Left lung (tissue), 14 donors: ENCODE data around the gene UCMA. TPM values are rescaled to one million over a fixed set of nuclear protein-coding genes. Genes with fewer than 3 reads are reported as not detected.
A peak's percentile ranks its signal among the peaks of the same experiment; 100 is the strongest.
"Not testable (repeated sequence)": the region's sequence is repeated elsewhere in the genome, so short reads cannot be mapped to it uniquely, and the experiment has no call there.

Experiments used
- ATAC-seq: fragments of 200-7000 bp; cut with Tn5 transposase; one replicate; pipeline ENCODE4 v1.9.1; 2020; ENCODE audit warnings: moderate library complexity
- DNase-seq, 4 donors: peaks; one replicate each; pipeline ENCODE4 v3.0.0-alpha.2; 2013 to 2020
- H3K27ac ChIP-seq, 2 donors: fragments of 200-600 bp; sonication (generic) in 1 of 2; one replicate each; pipeline versions ENCODE4 v1.5.0 to v1.8.0; 2020 to 2021
- H3K27me3 ChIP-seq, 2 donors: fragments of 200-600 bp; sonication (generic) in 1 of 2; one replicate each; pipeline versions ENCODE4 v1.5.0 to v1.8.0; 2020 to 2021
- H3K36me3 ChIP-seq, 2 donors: fragments of 200-600 bp; sonication (generic) in 1 of 2; one replicate each; pipeline versions ENCODE4 v1.5.0 to v1.8.0; 2020 to 2021
- H3K4me1 ChIP-seq, 2 donors: fragments of 200-600 bp; one replicate each; pipeline ENCODE4 v1.8.0; 2021
- H3K4me3 ChIP-seq, 2 donors: fragments of 200-600 bp; sonication (generic) in 1 of 2; one replicate each; pipeline versions ENCODE4 v1.5.0 to v1.8.0; 2020 to 2021; ENCODE audit warnings: mild to moderate bottlenecking in 1 of 2
- H3K9me3 ChIP-seq, 2 donors: fragments of 200-600 bp; sonication (generic) in 1 of 2; one replicate each; pipeline versions ENCODE4 v1.5.0 to v1.8.0; 2020 to 2021
- intact Hi-C, 2 donors: fragments of 100-400 bp; cut with DNase I; formaldehyde crosslinking; loops; one replicate each; pipeline versions ENCODE4 v1.11.2 to v1.14.2; 2022
- long read RNA-seq, 12 donors: library from polyadenylated mRNA in 2 of 12; unstranded in 2 of 12; transcript quantifications; one replicate each; pipeline ENCODE4 v2.0.0 and lab custom pipeline, GENCODE V29; 2019 to 2026
- polyA plus RNA-seq, 6 donors: library from polyadenylated mRNA; unstranded; fragments of 120-200 nt; gene quantifications; one replicate each; pipeline ENCODE4 v1.2.1, GENCODE V29; 2013; ENCODE audit not compliant: insufficient read length in 6 of 6
- total RNA-seq, 2 donors: library from RNA; stranded (reverse); fragmentation: NEBNext Ultra II Directional; extraction: Animal tissue kit (Norgen Biotek cat#: 25700); gene quantifications; one replicate each; pipeline ENCODE4 v1.2.1, GENCODE V29; 2021
- TF ChIP-seq, protein P1 (sequence below), 2 donors: fragments of 200-600 bp; sonication (generic) in 1 of 2; IDR thresholded peaks; one replicate each; pipeline versions ENCODE4 v1.5.0 to v1.8.0; 2021; ENCODE audit warnings: antibody characterized with exemption in 2 of 2
- donor health status: DM: no; HTN: yes; CAD: no.
- donor health status: DM: no; HTN: no; CAD: no.

Gene UCMA, protein sequence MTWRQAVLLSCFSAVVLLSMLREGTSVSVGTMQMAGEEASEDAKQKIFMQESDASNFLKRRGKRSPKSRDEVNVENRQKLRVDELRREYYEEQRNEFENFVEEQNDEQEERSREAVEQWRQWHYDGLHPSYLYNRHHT
- total RNA-seq (not detected), polyA plus RNA-seq (under 1 TPM in 5 of 6 donors, not detected in 1; 0.25 to 0.57 (median 0.34) TPM)
- long read RNA-seq, donor 1 = 0 reads
- long read RNA-seq, donor 2 = 0 reads
- long read RNA-seq, donor 3 = 0 reads
- long read RNA-seq, donor 4 = 0 reads
- long read RNA-seq, donor 5 = 0 reads
- long read RNA-seq, donor 6 = 0 reads
- long read RNA-seq, donor 7 = 0 reads
- long read RNA-seq, donor 8 = 0 reads
- long read RNA-seq, donor 9 = 0 reads
- long read RNA-seq, donor 10 = 0 reads
- long read RNA-seq, donor 11 = 0 reads
- long read RNA-seq, donor 12 = 0 reads

DNA sequence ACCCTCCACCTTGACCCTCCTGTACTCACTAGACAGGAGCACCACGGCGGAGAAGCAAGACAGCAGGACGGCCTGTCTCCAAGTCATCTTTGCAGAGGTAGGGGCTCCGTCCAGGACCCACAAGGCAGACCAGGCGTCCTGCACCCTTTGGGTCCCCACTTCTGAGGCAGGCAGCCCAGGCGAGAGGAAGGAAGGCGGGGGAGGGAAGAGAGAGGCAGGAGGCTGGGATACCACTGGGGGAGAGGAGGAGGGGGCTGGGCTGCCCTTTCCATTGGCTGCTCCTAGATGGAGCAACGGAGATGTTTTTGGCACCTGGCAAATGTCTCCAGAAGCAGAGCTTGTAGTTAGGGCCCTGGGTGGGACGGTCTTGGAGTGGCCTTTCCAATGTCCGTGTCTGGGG lies at the start of gene UCMA:
TSS of gene UCMA (minus strand) at position 203 of the 400 bp plus-strand sequence. CDS start at position 87, 116 bp downstream.
- TF ChIP-seq, protein P1, sequence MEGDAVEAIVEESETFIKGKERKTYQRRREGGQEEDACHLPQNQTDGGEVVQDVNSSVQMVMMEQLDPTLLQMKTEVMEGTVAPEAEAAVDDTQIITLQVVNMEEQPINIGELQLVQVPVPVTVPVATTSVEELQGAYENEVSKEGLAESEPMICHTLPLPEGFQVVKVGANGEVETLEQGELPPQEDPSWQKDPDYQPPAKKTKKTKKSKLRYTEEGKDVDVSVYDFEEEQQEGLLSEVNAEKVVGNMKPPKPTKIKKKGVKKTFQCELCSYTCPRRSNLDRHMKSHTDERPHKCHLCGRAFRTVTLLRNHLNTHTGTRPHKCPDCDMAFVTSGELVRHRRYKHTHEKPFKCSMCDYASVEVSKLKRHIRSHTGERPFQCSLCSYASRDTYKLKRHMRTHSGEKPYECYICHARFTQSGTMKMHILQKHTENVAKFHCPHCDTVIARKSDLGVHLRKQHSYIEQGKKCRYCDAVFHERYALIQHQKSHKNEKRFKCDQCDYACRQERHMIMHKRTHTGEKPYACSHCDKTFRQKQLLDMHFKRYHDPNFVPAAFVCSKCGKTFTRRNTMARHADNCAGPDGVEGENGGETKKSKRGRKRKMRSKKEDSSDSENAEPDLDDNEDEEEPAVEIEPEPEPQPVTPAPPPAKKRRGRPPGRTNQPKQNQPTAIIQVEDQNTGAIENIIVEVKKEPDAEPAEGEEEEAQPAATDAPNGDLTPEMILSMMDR (IDR thresholded peaks at IDR 0.05) = no peak
- ATAC-seq = no peak
- peaks cover 0 to 15% of the 10 kb centered on the region in 2 donors for H3K27me3 ChIP-seq
- H3K27ac ChIP-seq = no peak within 1 kb of the TSS
- DNase-seq = no peak
- H3K9me3 ChIP-seq = no peaks in the 10 kb centered on the region
- no peaks in the 10 kb centered on the region for H3K4me1 ChIP-seq
- H3K4me3 ChIP-seq = no peak within 1 kb of the TSS
- intact Hi-C loops = no loop called here
- no peaks in the 10 kb centered on the region for H3K36me3 ChIP-seq

DNA sequence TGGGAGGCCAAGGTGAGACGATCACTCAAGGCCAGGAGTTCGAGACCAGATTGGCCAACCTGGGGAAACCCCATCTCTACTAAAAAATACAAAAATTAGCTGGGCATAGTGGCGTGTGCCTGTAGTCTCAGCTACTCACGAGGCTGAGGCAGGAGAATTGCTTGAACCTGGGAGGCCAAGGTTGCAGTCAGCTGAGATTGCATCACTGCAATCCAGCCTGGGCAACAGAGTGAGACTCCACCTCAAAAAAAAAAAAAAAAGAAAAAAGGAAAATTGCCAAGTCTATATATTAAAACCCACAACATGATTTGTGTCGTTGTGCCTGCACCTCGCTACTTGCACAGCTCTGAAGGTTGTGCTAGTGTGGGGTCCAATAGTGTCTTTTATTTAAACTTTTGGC lies 48.2 kb upstream of the UCMA start:
- H3K4me3 ChIP-seq, H3K27me3 ChIP-seq, H3K27ac ChIP-seq, DNase-seq, H3K9me3 ChIP-seq, ATAC-seq, H3K4me1 ChIP-seq, intact Hi-C loops: not testable (repeated sequence)
- peaks cover 0 to 34% of the 10 kb centered on the region in 2 donors for H3K36me3 ChIP-seq

DNA sequence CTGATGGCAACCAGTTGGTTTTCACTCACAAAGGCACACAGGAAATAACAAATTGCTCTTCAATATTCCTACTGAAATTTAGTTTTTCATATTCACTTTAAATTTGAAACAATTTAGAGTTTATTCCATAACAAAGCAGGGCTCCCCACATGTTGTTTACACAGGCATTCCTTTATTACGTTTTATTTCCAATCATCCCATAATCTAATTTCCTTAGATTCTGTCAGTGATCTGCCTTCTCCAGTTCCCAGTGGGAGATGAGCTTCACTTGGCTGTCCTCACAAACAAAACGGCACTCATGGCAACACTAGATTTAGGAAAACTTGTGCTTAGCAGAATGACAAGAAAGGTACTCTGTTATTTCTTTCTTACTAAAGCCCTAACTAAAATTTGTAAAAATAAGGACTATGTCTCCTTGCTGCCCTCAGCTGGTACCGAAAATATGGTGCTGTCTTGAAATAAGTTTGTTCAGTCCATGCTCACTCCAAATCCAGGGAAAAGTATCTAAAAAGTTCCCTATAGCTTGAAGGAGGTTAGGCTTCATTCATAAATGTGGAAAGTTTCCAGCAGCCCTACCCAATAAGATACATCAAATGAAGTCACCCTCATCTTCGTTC lies 42.7 kb upstream of the UCMA start:
- TF ChIP-seq, protein P1 (IDR thresholded peaks at IDR 0.05) = no peak
- DNase-seq (peak in 2 of 4 donors; percentile 47 to 68), ATAC-seq (peak; percentile 25)
- no peak overlapping the region for H3K4me3 ChIP-seq
- no peak overlapping the region for H3K27ac ChIP-seq
- H3K27me3 ChIP-seq = no peaks in the 10 kb centered on the region
- H3K36me3 ChIP-seq = peaks cover 0 to 19% of the 10 kb centered on the region in 2 donors
- no peaks in the 10 kb centered on the region for H3K4me1 ChIP-seq
- intact Hi-C loops = no loop called here
- H3K9me3 ChIP-seq = no peaks in the 10 kb centered on the region

DNA sequence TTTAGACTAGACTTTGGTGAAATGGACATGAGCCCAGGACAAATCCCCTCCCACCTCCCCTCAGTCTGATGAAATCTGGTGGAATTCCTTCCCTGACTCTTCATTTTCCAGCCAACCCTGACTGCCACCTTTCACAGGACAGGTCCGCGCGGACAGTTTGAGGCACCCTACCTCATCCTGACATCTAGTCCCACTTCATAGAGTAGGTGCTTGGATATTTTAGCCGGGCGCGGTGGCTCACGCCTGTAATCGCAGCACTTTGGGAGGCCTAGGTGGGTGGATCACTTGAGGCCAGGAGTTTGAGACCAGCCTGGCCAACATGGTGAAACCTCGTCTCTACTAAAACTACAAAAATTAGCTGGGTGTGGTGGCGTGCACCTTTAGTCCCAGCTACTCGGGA lies 42.0 kb upstream of the UCMA start:
- H3K36me3 ChIP-seq = peaks cover 0 to 14% of the 10 kb centered on the region in 2 donors
- H3K4me1 ChIP-seq, DNase-seq, intact Hi-C loops, H3K9me3 ChIP-seq, H3K27ac ChIP-seq, H3K4me3 ChIP-seq, H3K27me3 ChIP-seq, ATAC-seq: not testable (repeated sequence)

DNA sequence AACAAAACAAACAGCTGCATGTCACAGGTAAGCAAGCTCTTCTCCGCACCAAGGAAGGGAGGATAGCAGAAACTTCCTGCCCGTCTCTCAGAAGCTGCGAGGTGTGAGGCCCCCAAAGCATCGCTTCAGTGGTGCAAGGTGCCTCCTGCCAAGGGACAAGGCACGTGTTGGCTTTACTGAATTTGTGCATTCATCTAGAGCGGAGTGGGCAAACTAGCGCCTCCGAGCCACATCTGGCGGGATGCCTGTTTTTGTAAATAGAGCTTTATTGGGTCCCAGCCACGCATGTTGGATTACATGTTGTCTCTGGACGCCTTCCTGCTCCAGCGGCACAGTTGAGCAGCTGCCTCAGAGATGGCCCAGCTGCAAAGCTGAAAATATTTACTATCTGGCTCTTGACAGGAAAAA lies 38.0 kb upstream of the UCMA start:
- no peaks in the 10 kb centered on the region for H3K9me3 ChIP-seq
- DNase-seq (peak in 3 of 4 donors; percentile 63 to 93 (median 93)), ATAC-seq (peak; percentile 38)
- H3K4me3 ChIP-seq = no peak overlapping the region
- no peaks in the 10 kb centered on the region for H3K36me3 ChIP-seq
- H3K27me3 ChIP-seq = no peaks in the 10 kb centered on the region
- H3K4me1 ChIP-seq = no peaks in the 10 kb centered on the region
- intact Hi-C loops = no loop called here
- TF ChIP-seq, protein P1 (IDR thresholded peaks at IDR 0.05) = no peak
- no peak overlapping the region for H3K27ac ChIP-seq

DNA sequence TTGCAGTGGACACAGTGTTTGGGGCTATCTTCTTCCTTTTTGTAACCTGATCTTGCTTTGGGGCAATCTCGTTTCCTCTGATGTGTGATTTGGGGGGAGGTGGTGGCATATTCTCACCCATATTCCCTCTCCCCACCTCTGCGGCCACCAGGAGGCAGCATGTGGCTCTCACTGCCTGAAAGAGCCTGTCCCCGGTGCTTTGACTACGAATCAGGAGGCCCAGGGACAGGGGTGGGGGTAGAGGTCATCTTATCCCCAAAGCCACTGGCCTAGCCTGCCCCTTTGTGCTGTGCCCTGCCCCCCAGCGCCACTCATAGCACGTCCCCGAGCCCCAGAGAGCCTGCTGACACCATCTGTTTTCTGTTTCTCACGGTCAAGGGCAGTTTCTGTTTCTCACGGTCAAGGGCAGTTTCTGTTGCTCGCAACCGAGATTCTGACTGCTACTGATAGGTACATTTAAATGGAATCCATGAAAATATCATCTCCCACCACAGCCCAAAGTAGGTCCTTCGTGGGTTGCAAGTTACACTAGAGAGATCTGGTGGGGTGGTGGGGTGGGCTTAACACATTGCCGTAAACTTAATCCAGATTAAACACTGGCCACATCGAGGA lies 37.5 kb upstream of the UCMA start:
- Histone ChIP-seq H3K27me3 (no peaks in the 10 kb centered on the region), H3K9me3 (no peaks in the 10 kb centered on the region), H3K4me3 (no peak overlapping the region), H3K36me3 (no peaks in the 10 kb centered on the region), H3K4me1 (no peaks in the 10 kb centered on the region), H3K27ac (no peak overlapping the region)
- TF ChIP-seq, protein P1 (IDR thresholded peaks at IDR 0.05) = no peak
- ATAC-seq (peak; percentile 55), DNase-seq (peak in 1 of 4 donors; percentile 60)
- intact Hi-C loops = no loop called here
